GM23338 (cell line): Measurements from ENCODE around the gene LRRC3. TPM values are rescaled to one million over a fixed set of nuclear protein-coding genes. Genes with fewer than 3 reads are reported as not detected.

Source experiments
- ATAC-seq: fragments of 200-7000 bp; cut with Tn5 transposase; 3 replicates; pipeline ENCODE4 v1.9.1; 2020
- DNase-seq: peaks from one replicate; pipeline ENCODE4 v3.0.0-alpha.2; 2015; ENCODE audit warnings: low spot score
- H2AFZ ChIP-seq: fragments of 200-600 bp; sonication (generic); 2 replicates; pipeline ENCODE4 v1.8.0; 2016; ENCODE audit warnings: antibody characterized with exemption, mild to moderate bottlenecking, moderate library complexity
- H3F3A ChIP-seq: fragments of 200-600 bp; sonication (generic); replicated peaks from 2 replicates; pipeline ENCODE4 v1.8.0; 2017; ENCODE audit warnings: antibody characterized with exemption, mixed run types, low read depth
- H3K27ac ChIP-seq: fragments of 200-600 bp; sonication (generic); 2 replicates; pipeline ENCODE4 v1.6.1; 2016; ENCODE audit warnings: low read depth
- H3K27me3 ChIP-seq: fragments of 200-600 bp; sonication (generic); 2 replicates; pipeline ENCODE4 v1.8.0; 2016; ENCODE audit warnings: mild to moderate bottlenecking, mixed run types, moderate library complexity; ENCODE audit not compliant: insufficient read depth
- H3K36me3 ChIP-seq: fragments of 200-600 bp; sonication (generic); 2 replicates; pipeline ENCODE4 v1.8.0; 2016; ENCODE audit warnings: mild to moderate bottlenecking; ENCODE audit not compliant: insufficient read depth
- H3K4me1 ChIP-seq: fragments of 200-600 bp; sonication (generic); 2 replicates; pipeline ENCODE4 v1.8.0; 2016; ENCODE audit warnings: mild to moderate bottlenecking, moderate library complexity; ENCODE audit not compliant: insufficient read depth
- H3K4me2 ChIP-seq: fragments of 200-600 bp; sonication (generic); 2 replicates; pipeline ENCODE4 v1.7.1; 2017; ENCODE audit warnings: mixed run types
- H3K4me3 ChIP-seq: fragments of 200-600 bp; sonication (generic); 2 replicates; pipeline ENCODE4 v1.6.1; 2016; ENCODE audit warnings: mixed run types
- H3K79me2 ChIP-seq: fragments of 200-600 bp; sonication (generic); replicated peaks from 2 replicates; pipeline ENCODE4 v1.8.0; 2017; ENCODE audit warnings: mild to moderate bottlenecking; ENCODE audit not compliant: insufficient read depth
- H3K9me2 ChIP-seq: fragments of 200-600 bp; sonication (generic); 2 replicates; pipeline ENCODE4 v1.8.0; 2017; ENCODE audit not compliant: insufficient read depth
- H4K20me1 ChIP-seq: fragments of 200-600 bp; sonication (generic); replicated peaks from 2 replicates; pipeline ENCODE4 v1.8.0; 2017; ENCODE audit warnings: mild to moderate bottlenecking; ENCODE audit not compliant: insufficient read depth
- H3K27ac Mint-ChIP-seq: 2 replicates; pipeline ENCODE4 v1.8.0; 2020; ENCODE audit warnings: inconsistent platforms, mild to moderate bottlenecking, moderate library complexity, mixed read lengths
- H3K27me3 Mint-ChIP-seq: 3 replicates; pipeline ENCODE4 v1.8.0; 2022; ENCODE audit warnings: low read depth, mild to moderate bottlenecking, moderate library complexity, mixed read lengths, inconsistent platforms; ENCODE audit not compliant: insufficient read depth, poor library complexity
- H3K36me3 Mint-ChIP-seq: 3 replicates; pipeline ENCODE4 v1.8.0; 2021; ENCODE audit warnings: low read depth, mild to moderate bottlenecking, inconsistent platforms, moderate library complexity, mixed read lengths
- H3K4me1 Mint-ChIP-seq: 3 replicates; pipeline ENCODE4 v1.8.0; 2020; ENCODE audit warnings: mild to moderate bottlenecking, inconsistent platforms, mixed read lengths
- H3K4me3 Mint-ChIP-seq: 3 replicates; pipeline ENCODE4 v1.8.0; 2021; ENCODE audit warnings: moderate library complexity, mild to moderate bottlenecking, inconsistent platforms, mixed read lengths
- H3K9me3 Mint-ChIP-seq: 3 replicates; pipeline ENCODE4 v1.8.0; 2020; ENCODE audit warnings: moderate library complexity, mild to moderate bottlenecking, inconsistent platforms, mixed read lengths
- EZH2 ChIP-seq: fragments of 200-600 bp; sonication (generic); IDR thresholded peaks from one replicate; pipeline ENCODE4 v1.8.0; 2017; ENCODE audit warnings: antibody characterized with exemption, mild to moderate bottlenecking, low read depth; ENCODE audit not compliant: unreplicated experiment
- EZH2phosphoT487 ChIP-seq: fragments of 200-600 bp; sonication (generic); IDR thresholded peaks from one replicate; pipeline ENCODE4 v1.8.1; 2018; ENCODE audit warnings: antibody characterized with exemption; ENCODE audit not compliant: unreplicated experiment
- JUNB ChIP-seq: IDR thresholded peaks from one replicate; pipeline ENCODE4 v1.6.1; 2016; ENCODE audit warnings: antibody characterized with exemption; ENCODE audit not compliant: unreplicated experiment
- STAT1 ChIP-seq: IDR thresholded peaks from one replicate; pipeline ENCODE4 v1.6.1; 2016; ENCODE audit warnings: antibody characterized with exemption; ENCODE audit not compliant: unreplicated experiment
- polyA plus RNA-seq: library from polyadenylated mRNA; unstranded; fragments of >200 nt; fragmentation: Nextera tagmentation; extraction: Ambion mirVana; gene quantifications from 2 replicates; pipeline ENCODE4 v1.2.1, GENCODE V29; 2016
- total RNA-seq: library from RNA; depleted of rRNA; stranded (reverse); fragments of >200 nt; shearing (Covaris generic); gene quantifications from 2 replicates; pipeline ENCODE4 v1.2.3, GENCODE V29; 2014
- TF ChIP-seq, protein P1 (sequence below): fragments of 250-450 bp; sonication (Bioruptor Pico); IDR thresholded peaks from 2 replicates; pipeline ENCODE4 v1.5.0; 2020; ENCODE audit warnings: mild to moderate bottlenecking, moderate library complexity
- TF ChIP-seq, protein P2 (sequence below): IDR thresholded peaks from 2 replicates; pipeline ENCODE4 v1.6.1; 2016; ENCODE audit warnings: antibody characterized with exemption
- TF ChIP-seq, protein P3 (sequence below), 2 experiments: fragments of 200-600 bp in 1 of 2; sonication (generic) in 1 of 2; conservative IDR thresholded peaks; 2 replicates each; pipeline versions ENCODE4 v1.5.1 to v1.6.1; 2016 to 2017; ENCODE audit warnings: antibody characterized with exemption in 2 of 2, low read depth in 2 of 2, mild to moderate bottlenecking in 2 of 2, moderate library complexity in 1 of 2

Gene LRRC3
- total and polyA plus RNA-seq, 2 experiments from 2014 or later = 0.95 to 6.8 TPM

DNA sequence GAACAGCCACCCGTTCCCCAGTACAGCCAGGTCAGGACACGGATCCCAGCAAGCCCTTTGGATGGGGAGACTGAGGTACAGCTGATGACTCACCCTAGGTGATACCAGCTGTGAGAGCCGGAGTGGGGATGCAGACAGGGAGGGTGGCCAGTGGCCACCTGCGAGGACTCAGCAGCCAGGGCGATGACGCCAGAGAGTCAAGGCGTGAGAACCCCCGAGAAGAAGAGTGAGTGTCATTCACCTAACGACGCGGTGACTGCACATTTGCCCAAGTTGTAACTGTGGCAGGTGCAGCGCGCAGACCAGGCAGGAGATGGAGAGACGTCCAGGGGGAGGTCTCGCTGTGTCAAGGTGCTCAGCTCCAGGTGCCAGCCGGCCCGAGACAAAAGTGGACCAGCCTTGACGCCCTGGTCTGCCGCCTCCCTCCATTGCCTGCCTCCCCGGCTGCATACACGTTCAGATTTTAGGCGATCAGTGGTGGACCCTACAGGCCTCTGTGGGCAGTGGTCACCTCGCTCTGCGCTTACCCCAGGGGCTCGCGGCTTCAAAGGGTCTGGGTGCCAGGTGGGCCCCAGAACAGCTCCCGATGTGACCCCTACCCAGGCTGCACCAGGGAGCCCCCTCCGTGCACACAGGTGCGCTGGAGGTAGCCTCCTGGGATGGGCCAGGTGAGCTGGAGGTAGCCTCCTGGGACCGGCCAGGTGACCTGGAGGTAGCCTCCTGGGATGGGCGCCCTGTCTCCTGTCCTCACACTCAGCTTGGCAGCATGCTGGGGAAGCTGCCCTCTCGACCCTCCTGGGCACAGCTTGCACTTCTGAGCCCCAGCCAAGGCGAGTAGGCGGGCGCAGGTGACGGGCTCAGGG lies 11.9 kb downstream of the LRRC3 start (continued):
- TF ChIP-seq, protein P1, sequence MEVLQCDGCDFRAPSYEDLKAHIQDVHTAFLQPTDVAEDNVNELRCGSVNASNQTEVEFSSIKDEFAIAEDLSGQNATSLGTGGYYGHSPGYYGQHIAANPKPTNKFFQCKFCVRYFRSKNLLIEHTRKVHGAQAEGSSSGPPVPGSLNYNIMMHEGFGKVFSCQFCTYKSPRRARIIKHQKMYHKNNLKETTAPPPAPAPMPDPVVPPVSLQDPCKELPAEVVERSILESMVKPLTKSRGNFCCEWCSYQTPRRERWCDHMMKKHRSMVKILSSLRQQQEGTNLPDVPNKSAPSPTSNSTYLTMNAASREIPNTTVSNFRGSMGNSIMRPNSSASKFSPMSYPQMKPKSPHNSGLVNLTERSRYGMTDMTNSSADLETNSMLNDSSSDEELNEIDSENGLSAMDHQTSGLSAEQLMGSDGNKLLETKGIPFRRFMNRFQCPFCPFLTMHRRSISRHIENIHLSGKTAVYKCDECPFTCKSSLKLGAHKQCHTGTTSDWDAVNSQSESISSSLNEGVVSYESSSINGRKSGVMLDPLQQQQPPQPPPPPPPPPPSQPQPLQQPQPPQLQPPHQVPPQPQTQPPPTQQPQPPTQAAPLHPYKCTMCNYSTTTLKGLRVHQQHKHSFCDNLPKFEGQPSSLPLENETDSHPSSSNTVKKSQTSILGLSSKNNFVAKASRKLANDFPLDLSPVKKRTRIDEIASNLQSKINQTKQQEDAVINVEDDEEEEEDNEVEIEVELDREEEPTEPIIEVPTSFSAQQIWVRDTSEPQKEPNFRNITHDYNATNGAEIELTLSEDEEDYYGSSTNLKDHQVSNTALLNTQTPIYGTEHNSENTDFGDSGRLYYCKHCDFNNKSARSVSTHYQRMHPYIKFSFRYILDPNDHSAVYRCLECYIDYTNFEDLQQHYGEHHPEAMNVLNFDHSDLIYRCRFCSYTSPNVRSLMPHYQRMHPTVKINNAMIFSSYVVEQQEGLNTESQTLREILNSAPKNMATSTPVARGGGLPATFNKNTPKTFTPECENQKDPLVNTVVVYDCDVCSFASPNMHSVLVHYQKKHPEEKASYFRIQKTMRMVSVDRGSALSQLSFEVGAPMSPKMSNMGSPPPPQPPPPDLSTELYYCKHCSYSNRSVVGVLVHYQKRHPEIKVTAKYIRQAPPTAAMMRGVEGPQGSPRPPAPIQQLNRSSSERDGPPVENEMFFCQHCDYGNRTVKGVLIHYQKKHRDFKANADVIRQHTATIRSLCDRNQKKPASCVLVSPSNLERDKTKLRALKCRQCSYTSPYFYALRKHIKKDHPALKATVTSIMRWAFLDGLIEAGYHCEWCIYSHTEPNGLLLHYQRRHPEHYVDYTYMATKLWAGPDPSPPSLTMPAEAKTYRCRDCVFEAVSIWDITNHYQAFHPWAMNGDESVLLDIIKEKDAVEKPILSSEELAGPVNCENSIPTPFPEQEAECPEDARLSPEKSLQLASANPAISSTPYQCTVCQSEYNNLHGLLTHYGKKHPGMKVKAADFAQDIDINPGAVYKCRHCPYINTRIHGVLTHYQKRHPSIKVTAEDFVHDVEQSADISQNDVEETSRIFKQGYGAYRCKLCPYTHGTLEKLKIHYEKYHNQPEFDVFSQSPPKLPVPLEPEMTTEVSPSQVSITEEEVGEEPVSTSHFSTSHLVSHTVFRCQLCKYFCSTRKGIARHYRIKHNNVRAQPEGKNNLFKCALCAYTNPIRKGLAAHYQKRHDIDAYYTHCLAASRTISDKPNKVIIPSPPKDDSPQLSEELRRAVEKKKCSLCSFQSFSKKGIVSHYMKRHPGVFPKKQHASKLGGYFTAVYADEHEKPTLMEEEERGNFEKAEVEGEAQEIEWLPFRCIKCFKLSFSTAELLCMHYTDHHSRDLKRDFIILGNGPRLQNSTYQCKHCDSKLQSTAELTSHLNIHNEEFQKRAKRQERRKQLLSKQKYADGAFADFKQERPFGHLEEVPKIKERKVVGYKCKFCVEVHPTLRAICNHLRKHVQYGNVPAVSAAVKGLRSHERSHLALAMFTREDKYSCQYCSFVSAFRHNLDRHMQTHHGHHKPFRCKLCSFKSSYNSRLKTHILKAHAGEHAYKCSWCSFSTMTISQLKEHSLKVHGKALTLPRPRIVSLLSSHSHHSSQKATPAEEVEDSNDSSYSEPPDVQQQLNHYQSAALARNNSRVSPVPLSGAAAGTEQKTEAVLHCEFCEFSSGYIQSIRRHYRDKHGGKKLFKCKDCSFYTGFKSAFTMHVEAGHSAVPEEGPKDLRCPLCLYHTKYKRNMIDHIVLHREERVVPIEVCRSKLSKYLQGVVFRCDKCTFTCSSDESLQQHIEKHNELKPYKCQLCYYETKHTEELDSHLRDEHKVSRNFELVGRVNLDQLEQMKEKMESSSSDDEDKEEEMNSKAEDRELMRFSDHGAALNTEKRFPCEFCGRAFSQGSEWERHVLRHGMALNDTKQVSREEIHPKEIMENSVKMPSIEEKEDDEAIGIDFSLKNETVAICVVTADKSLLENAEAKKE (CRISPR knock-in tag) = no peak
- TF ChIP-seq JUNB = no peak

DNA sequence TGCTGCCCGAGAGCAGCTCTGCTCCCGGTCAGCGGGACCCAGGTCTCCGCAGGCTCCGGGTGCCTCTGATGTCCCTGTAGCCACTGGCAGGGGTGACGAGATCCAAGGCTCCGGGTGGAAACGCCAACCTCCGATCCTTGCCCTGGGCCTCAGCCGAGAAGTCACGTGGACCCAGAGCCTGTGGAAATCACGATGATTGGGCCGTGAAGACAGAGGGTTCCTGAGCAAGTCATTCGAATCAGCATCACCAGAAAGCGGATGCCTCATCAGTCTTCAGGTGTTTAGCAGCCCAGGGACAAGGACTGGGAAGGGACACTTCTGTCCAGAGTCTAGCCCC lies 12.5 kb downstream of the LRRC3 start:
- peaks cover 6% of the 10 kb centered on the region for H3K27me3 Mint-ChIP-seq
- TF ChIP-seq STAT1 (no peak), EZH2phosphoT487 (no peak), EZH2 (no peak)
- TF ChIP-seq, protein P2, sequence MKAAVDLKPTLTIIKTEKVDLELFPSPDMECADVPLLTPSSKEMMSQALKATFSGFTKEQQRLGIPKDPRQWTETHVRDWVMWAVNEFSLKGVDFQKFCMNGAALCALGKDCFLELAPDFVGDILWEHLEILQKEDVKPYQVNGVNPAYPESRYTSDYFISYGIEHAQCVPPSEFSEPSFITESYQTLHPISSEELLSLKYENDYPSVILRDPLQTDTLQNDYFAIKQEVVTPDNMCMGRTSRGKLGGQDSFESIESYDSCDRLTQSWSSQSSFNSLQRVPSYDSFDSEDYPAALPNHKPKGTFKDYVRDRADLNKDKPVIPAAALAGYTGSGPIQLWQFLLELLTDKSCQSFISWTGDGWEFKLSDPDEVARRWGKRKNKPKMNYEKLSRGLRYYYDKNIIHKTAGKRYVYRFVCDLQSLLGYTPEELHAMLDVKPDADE = no peak
- TF ChIP-seq, protein P3, sequence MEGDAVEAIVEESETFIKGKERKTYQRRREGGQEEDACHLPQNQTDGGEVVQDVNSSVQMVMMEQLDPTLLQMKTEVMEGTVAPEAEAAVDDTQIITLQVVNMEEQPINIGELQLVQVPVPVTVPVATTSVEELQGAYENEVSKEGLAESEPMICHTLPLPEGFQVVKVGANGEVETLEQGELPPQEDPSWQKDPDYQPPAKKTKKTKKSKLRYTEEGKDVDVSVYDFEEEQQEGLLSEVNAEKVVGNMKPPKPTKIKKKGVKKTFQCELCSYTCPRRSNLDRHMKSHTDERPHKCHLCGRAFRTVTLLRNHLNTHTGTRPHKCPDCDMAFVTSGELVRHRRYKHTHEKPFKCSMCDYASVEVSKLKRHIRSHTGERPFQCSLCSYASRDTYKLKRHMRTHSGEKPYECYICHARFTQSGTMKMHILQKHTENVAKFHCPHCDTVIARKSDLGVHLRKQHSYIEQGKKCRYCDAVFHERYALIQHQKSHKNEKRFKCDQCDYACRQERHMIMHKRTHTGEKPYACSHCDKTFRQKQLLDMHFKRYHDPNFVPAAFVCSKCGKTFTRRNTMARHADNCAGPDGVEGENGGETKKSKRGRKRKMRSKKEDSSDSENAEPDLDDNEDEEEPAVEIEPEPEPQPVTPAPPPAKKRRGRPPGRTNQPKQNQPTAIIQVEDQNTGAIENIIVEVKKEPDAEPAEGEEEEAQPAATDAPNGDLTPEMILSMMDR (conservative IDR thresholded peaks at IDR 0.05; ENCODE audit: low read depth in 2 of 2) = no peak

More for the DNA sequence above, 12.5 kb downstream of the LRRC3 start:
- Mint-ChIP-seq H3K27ac (no peak overlapping the region), H3K4me1 (peaks cover 16% of the 10 kb centered on the region), H3K9me3 (no peaks in the 10 kb centered on the region; the same call in 2 of the 3 replicates), H3K36me3 (no peaks in the 10 kb centered on the region; the same call in 2 of the 3 replicates), H3K4me3 (no peak overlapping the region)
- no peak for DNase-seq
- H4K20me1 ChIP-seq = no peaks in the 10 kb centered on the region
- H3K79me2 ChIP-seq = no peaks in the 10 kb centered on the region
- no peak overlapping the region for H3K27ac ChIP-seq
- no peak overlapping the region for H2AFZ ChIP-seq
- no peaks in the 10 kb centered on the region for H3K27me3 ChIP-seq
- no peaks in the 10 kb centered on the region; the same call in 1 of the 2 replicates for H3K4me1 ChIP-seq
- no peaks in the 10 kb centered on the region for H3F3A ChIP-seq
- H3K36me3 ChIP-seq = no peaks in the 10 kb centered on the region
- no peak overlapping the region for H3K4me3 ChIP-seq
- no peak for ATAC-seq
- 0 out of 2 replicates have a peak, but pooled peaks cover 4% of the 10 kb centered on the region for H3K9me2 ChIP-seq
- H3K4me2 ChIP-seq = no peak overlapping the region
